Eye (tissue), 1 donor: Measurements from ENCODE around the gene CCDC136.

Experiments
- DNase-seq: peaks from one replicate; pipeline ENCODE4 v3.0.0-alpha.2; 2015

Gene CCDC136

GRCh38 chr7:128833148-128833945 is 41.6 kb downstream of the CCDC136 start:
- DNase-seq, result peak; percentile 93

DNA sequence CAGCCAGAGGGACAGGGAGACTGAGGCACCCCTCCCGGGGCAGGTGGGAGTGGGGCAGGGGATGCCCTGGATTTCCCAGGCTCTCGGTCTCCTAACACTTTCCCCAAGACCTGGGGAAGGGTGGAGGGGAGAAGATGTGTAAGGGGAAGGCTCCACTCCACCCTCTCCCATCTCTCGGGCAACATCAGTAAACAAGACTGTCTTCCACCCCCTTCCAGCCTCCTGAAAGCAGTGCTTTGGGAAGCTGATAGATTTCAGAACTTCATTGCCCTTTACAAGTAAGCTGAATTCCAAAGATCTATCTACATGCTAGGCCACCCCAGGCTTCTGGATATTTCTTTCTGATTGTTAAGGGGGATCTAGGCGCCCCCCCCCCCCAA is 42.2 kb downstream of the CCDC136 start:
- DNase-seq, result peak; percentile 62

DNA sequence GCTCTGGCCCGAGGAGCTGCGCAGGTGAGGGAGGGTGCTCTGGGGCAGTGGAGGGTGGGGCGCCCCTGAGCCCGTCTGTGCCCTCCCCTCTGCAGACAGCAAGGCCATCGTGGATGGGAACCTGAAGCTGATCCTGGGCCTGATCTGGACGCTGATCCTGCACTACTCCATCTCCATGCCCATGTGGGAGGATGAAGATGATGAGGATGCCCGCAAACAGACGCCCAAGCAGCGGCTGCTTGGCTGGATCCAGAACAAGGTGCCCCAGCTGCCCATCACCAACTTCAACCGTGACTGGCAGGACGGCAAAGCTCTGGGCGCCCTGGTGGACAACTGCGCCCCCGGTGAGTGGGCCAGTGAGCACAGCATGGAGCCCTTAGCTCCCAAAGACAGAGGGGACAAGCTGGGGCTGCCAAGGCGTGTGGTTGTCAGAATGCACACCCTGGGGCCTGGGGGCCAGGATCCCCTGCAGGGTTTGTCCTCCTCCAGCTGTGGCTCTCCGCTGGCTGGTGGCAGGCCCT is 43.5 kb downstream of the CCDC136 start:
- no peak for DNase-seq

- no peak for DNase-seq
These were observed 44.2 kb downstream of the CCDC136 start for GRCh38 chr7:128835790-128836641.

DNA sequence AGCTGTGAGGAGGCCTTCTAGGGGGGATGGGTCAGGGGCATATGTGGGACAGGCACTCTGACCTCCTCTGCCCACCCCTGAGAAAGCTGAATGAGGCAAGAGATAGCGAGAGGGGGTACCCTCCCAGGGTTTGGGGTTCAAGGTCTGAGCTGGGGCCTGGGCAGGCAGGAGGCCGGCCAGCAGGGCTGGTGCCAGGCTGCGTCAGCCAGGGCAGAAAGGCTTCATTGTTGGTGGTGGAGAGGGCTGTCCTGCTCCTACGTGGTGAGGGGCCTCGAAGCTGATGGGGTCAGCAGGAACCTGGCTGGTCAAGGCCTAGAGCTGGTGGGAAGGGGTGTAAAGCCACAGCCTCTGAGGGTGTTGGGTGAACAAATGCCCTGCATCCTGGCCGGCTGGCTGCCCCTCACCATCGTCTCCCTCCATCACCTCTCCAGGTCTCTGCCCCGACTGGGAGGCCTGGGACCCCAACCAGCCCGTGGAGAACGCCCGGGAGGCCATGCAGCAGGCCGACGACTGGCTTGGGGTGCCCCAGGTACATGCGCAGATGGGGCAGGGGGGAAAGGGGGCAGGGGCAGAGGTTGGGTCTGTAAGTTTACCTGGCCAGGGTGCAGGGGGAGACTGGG is 45.1 kb downstream of the CCDC136 start:
- DNase-seq, result no peak

- DNase-seq, result no peak
These were observed 45.8 kb downstream of the CCDC136 start for GRCh38 chr7:128837521-128837921.

- no peak for DNase-seq
These were observed 46.5 kb downstream of the CCDC136 start for GRCh38 chr7:128838109-128838779.

DNA sequence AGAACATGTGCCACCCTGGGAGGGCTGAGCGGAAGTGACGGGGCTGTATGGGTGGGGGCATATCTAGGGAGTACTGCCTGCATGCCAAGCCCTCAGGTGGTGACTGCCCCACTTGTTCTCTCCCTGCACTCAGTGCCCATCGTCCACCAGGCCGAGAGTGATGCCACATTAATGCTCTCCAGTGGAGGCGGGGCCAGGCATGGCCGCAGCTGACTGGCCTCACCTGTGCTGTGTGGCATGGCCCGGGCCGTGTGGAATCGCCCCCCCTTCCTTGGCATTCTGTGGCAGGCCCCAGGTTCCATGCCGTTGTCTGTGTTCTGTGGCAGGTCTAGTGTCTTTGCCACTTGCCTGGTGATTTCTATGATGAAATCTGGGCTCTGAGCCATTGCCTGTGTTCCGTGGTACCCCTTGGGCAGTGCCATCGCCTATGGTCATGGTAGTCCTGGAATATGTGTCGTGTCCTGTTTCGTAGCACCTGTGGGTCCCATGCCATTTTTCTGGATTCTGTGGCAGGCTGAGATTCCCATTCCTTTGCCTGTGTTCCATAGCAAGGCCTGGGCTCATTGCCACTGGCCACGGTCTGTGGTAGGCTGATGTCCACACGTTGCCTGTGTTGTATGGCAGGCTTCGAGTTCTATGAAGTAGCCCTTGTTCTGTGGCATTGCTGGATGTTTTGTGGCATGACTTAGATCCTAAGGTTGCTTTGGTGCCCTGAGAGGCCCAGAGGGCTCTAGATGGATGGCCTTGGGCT is 47.4 kb downstream of the CCDC136 start:
- no peak for DNase-seq

DNA sequence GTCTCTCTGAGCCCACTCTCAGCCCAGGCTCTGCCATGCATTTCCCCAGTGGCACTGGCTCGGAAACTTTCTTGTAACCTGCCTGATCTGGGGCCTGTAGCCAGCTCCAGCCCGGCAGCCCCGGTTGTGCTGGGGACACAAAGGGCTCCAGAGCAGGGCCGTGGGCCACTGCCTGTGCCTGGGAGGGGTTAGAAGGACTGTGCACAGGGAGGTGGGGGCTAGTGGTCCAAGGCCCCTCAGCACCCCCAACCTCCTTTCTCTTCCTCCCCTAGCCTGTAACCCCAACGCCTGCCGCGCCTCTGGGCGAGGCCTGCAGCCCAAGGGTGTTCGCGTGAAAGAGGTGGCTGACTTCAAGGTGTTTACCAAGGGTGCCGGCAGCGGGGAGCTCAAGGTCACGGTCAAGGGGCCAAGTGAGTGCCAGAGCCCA is 48.0 kb downstream of the CCDC136 start:
- no peak for DNase-seq

DNA sequence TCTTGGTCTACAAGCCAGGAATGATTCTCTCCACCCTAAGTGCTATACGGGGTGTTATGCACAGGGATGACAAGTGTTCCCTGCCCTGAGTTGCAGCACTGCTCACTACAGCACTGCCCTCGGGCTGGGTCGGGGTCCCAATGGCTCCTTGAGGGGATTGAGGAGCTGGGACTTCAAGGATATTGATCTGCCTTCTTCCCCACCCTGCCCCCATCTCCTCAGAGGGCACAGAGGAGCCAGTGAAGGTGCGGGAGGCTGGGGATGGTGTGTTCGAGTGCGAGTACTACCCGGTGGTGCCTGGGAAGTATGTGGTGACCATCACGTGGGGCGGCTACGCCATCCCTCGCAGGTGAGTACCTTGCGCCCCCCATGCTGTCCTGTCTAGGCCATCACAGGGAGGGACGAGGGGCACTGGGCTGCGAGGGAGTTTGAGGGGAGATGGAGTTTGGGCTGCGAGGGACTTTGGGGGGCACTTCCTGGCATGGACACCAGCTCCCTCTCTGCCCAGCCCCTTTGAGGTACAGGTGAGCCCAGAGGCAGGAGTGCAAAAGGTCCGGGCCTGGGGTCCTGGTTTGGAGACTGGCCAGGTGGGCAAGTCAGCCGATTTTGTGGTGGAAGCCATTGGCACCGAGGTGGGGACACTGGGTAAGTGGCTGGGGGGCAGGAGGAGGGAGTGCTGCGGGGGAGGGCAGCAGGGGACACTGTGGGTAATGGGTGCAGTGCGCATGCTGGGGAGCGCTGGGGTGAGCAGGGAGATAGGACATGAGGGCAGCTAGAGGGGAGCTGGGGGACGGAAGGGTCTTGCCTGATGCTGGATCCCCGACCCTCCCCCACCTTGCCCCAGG is 48.8 kb downstream of the CCDC136 start:
- no peak for DNase-seq

DNA sequence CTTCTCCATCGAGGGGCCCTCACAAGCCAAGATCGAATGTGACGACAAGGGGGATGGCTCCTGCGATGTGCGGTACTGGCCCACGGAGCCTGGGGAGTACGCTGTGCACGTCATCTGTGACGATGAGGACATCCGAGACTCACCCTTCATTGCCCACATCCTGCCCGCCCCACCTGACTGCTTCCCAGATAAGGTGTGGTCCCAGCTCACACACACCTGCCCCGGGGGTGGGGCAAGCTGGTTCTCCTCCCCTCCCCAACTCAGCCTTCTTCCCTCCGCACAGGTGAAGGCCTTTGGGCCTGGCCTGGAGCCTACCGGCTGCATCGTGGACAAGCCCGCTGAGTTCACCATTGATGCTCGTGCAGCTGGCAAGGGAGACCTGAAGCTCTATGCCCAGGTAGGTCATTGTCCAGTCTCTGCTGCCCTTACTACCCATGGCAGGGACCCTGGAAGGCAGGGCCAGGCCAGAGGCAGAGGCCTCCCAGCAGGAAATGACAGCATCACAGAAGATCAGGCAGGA is 49.5 kb downstream of the CCDC136 start:
- DNase-seq, result no peak

GRCh38 chr7:128841921-128842673 is 50.3 kb downstream of the CCDC136 start:
- DNase-seq, result peak; percentile 38

DNA sequence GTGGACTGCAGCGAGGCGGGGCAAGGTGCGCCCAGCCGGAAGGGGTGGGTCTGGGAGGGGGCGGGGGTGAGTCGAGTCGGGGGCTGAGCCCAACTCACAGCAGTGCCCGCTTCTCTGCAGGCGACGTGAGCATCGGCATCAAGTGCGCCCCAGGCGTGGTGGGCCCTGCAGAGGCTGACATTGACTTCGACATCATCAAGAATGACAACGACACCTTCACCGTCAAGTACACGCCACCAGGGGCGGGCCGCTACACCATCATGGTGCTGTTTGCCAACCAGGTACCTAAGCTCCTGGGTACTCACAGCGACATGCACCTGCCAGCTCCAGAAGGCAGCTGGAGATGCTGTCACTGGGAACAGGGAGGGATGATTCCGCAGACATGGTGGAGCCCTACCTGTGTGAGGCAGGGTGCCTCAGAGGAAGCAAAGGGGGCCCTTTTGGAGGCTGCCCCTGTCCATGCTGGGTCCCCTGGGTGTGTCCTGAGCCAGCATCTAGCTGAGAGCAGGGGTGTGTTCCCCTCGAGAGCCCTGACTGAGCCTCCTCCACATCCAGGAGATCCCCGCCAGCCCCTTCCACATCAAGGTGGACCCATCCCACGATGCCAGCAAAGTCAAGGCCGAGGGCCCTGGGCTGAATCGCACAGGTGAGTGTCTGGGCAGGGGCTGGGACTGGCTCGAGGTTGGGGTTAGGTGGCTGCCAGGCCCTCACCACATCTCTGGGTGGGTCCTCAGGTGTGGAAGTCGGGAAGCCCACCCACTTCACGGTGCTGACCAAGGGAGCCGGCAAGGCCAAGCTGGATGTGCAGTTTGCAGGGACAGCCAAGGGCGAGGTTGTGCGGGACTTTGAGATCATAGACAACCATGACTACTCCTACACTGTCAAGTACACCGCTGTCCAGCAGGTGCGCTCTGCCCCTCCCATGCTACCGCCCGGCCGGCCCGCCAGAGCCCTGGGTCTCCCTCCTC is 51.2 kb downstream of the CCDC136 start:
- DNase-seq, result no peak

DNA sequence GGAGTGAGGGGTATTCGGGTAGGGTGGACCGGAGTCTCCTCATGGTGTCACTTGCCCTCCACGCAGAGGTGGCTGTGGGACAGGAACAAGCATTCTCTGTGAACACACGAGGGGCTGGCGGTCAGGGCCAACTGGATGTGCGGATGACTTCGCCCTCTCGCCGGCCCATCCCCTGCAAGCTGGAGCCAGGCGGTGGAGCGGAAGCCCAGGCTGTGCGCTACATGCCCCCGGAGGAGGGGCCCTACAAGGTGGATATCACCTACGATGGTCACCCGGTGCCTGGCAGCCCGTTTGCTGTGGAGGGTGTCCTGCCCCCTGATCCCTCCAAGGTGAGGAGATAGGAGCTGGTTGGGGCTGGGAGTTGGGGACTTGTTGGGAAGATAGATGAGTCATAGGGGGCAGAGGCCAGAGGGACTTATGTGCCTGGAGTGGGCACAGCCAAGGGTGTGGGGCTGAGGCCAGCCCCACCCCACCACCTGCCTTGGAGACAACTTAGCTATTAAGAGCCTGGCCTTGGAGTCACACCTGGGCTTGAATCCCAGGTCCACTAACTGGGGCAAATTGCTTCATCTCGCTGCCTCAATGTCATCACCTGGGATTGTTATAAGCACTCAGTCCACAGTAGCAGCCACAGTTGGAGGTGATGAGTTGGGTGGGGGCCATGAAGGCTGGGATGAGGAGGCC is 52.3 kb downstream of the CCDC136 start:
- no peak for DNase-seq

DNA sequence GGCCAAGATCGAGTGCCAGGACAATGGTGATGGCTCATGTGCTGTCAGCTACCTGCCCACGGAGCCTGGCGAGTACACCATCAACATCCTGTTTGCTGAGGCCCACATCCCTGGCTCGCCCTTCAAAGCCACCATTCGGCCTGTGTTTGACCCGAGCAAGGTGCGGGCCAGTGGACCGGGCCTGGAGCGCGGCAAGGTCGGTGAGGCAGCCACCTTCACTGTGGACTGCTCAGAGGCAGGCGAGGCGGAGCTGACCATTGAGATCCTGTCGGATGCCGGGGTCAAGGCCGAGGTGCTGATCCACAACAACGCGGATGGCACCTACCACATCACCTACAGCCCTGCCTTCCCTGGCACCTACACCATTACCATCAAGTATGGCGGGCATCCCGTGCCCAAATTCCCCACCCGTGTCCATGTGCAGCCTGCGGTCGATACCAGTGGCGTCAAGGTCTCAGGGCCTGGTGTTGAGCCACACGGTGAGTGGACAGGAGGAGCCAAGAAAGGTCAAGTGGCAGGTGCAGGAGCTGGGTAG is 53.1 kb downstream of the CCDC136 start:
- no peak for DNase-seq

- no peak for DNase-seq
These were observed 53.7 kb downstream of the CCDC136 start for GRCh38 chr7:128845475-128845874.

GRCh38 chr7:128845987-128846386 is 54.2 kb downstream of the CCDC136 start:
- no peak for DNase-seq
